C4-2B (cell line): ENCODE results near the gene CDH23.

ENCODE experiments used
- H3K27ac ChIP-seq: fragments of 450-650 bp; 2 replicates; pipeline ENCODE4 v1.5.1; 2017
- ZFX ChIP-seq: fragments of 450-650 bp; IDR thresholded peaks from 2 replicates; pipeline ENCODE4 v1.6.1; 2017
- TF ChIP-seq, protein P1 (sequence below): fragments of 450-650 bp; conservative IDR thresholded peaks from 2 replicates; pipeline ENCODE4 v1.5.1; 2017; ENCODE audit warnings: mild to moderate bottlenecking

CDH23 gene

DNA sequence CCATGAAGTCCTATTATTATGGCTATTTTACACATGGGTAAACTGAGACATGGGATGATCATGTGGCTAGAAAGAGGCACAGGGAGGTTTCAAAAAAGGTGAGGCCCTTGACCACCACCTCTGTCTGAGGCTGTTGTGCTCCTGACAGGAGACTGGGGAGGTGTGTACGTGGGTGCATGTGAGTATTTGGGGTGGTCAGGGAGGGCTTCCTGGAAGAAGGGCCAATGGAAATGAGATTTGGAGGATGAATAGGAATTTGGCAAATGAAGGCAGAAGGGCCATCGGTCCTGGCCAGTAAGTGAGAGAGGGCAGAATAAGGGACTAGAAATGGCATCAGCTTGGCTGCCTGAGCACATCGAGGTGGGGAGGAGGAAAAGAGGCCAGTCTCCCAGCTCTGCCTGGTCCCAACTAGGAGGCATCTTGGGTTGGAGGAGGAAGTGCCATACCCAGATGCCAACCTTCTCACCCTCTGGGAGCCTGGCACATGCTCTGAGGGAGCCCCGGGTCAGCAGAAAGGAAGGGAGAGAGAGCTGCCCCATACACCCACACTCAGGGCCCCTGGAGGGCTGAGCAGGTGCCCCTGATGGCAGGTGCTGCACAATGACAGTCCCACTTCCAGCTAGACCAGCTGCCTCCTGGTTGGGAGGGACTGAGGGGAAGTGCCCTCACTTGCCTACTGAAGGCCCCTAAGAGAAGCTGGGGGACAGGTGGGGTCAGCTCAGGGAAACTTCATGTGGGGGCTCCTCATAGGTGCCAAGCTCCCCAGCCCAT is 47.7 kb downstream of the CDH23 start:
- no peak for TF ChIP-seq ZFX
- TF ChIP-seq, protein P1, sequence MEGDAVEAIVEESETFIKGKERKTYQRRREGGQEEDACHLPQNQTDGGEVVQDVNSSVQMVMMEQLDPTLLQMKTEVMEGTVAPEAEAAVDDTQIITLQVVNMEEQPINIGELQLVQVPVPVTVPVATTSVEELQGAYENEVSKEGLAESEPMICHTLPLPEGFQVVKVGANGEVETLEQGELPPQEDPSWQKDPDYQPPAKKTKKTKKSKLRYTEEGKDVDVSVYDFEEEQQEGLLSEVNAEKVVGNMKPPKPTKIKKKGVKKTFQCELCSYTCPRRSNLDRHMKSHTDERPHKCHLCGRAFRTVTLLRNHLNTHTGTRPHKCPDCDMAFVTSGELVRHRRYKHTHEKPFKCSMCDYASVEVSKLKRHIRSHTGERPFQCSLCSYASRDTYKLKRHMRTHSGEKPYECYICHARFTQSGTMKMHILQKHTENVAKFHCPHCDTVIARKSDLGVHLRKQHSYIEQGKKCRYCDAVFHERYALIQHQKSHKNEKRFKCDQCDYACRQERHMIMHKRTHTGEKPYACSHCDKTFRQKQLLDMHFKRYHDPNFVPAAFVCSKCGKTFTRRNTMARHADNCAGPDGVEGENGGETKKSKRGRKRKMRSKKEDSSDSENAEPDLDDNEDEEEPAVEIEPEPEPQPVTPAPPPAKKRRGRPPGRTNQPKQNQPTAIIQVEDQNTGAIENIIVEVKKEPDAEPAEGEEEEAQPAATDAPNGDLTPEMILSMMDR = no peak
- H3K27ac ChIP-seq = no peak overlapping the region

DNA sequence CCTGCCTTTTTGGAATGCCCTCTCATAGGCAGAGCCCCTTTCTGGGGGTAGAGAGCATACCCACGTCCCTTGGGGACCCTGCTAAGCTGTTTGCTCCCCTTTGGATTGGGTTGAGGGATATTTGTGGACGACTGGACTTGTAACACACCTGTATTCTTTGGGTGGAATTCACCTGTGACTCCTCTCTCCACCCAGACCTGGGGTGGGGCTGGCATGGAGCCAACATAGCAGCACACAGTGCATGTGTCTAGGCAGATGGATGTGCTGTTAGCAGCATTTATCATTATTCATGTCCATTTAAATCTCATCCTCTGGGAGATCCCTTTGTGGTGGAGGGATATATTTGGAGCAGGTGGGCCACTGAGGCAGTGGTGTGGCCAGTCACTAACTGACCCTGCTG is 51.0 kb downstream of the CDH23 start:
- H3K27ac ChIP-seq = no peak overlapping the region
- TF ChIP-seq, protein P1 = no peak
- TF ChIP-seq ZFX = no peak

GRCh38 chr10:71448146-71448545 is 51.4 kb downstream of the CDH23 start:
- no peak overlapping the region for H3K27ac ChIP-seq
- TF ChIP-seq ZFX = no peak
- TF ChIP-seq, protein P1 = no peak

DNA sequence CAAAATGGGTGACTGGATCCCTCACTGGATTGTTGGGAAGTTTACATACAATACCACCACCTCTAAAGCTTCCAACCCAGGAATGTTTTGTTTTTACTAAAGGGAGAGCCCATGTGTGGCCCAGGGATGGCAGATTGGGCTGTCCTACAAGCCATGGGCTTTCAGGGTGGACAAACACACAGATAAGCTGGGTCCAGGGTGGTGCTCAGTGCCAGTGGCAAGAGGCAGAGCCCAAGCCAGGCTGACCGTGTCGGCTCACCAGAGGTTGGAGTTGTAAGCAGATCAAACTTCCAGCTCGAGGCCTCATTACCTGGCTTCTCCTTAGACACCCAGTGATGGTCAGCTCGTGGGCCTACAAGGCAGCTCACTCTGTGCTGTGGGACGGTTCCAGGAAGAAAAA is 52.3 kb downstream of the CDH23 start:
- no peak for TF ChIP-seq ZFX
- TF ChIP-seq, protein P1 = no peak
- H3K27ac ChIP-seq = no peak overlapping the region

DNA sequence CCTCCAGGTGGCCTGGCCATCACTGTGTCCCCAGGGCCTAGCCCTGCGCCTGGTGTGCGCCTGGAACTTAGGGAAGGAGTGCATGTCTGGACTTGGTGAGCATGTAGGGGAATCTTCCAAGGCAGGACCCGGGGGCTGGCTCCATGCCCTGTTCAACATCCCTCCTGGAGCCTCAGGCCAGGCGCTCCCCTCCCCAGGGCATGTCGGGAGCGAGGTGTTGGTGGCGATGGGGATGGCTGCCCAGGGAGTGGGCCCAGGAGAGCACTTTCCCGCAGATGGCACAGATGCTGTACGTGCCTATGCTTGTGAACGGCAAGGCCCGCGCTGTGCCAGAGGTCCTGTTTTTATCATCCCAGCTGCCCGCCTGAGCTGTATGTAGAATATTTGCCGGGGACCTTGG is 55.0 kb downstream of the CDH23 start:
- H3K27ac ChIP-seq = no peak overlapping the region
- TF ChIP-seq ZFX = no peak
- TF ChIP-seq, protein P1 = no peak

DNA sequence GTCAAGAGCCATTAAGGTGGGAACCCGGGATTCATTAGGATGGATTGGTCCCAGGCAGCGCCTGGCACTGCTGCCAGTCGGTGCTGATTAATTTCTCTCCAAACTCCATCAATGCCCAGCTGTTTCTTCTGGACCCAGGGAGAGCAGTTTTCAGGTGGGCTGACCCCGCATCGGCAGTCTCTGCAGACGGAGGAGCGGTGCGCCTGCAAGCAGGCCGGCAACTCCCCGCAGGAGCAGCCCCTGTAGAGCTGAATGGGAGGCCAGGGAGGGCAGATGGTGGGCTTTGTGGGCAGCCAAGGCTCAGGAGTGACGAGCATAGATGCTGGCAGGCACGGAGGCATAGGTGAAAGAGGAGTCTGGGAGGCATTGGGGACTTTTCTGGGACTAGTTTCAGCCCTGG is 56.5 kb downstream of the CDH23 start:
- TF ChIP-seq, protein P1 = no peak
- no peak for TF ChIP-seq ZFX
- H3K27ac ChIP-seq = no peak overlapping the region

DNA sequence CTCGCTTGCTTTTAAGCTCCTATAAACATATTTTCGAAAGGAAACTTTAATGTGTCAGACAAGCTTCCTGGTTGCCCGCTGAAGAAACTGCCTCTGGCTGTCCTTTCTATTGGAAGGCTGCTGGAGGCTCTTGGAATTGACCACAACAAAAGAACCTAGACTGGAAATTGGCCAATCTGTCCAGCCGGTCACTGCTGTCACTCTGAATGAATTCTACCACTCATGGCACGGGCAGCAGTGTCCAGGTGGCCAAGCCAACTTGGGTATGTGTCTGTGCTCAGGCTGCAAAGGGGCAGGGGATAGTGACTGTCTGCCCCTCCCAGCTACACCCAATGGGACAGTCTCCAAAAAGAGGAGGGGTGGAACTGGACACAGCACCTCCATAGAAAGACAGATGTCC is 57.6 kb downstream of the CDH23 start:
- no peak for TF ChIP-seq ZFX
- TF ChIP-seq, protein P1 = no peak
- H3K27ac ChIP-seq = no peak overlapping the region
